HG02973 (cell line): ENCODE results near the gene SLC35C1.

Source experiments
- ATAC-seq: cut with Tn5 transposase; IDR thresholded peaks from one replicate; pipeline ENCODE4 v1.9.1; 2021; ENCODE audit warnings: moderate library complexity; ENCODE audit not compliant: unreplicated experiment

The SLC35C1 gene

DNA sequence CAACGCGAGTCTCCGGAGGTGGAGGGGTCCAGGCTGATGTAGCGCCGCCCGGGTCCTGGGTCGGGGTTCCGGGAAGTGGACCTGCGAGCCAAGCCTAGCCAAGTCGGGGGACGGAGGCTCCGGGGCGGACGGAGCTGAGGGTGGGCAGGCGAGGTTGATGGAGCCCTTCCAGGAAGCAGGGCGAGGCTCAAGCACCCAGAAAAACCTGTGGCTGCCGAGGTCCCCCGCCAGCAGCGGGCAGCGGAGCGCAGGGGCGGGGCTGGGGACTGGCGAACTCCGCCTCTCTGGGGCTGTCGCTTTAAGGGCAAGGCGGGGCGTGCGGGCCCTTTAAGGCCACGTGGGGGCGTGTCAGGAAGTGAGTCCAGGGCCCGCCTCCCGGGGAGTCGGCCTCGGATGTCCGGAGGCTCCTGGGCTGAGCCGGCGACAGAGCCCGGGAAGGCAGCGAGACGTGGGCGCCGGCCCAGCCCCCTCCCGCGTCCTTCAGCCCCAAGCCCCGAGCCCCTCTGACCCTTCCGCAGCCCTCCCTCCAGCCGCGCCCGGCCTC lies at the start of gene SLC35C1:
Gene SLC35C1, plus strand, starts transcription at position 389 of the 544 bp plus-strand sequence. CDS start 653 bp downstream, outside the sequence.
- peak; percentile 90 for ATAC-seq

DNA sequence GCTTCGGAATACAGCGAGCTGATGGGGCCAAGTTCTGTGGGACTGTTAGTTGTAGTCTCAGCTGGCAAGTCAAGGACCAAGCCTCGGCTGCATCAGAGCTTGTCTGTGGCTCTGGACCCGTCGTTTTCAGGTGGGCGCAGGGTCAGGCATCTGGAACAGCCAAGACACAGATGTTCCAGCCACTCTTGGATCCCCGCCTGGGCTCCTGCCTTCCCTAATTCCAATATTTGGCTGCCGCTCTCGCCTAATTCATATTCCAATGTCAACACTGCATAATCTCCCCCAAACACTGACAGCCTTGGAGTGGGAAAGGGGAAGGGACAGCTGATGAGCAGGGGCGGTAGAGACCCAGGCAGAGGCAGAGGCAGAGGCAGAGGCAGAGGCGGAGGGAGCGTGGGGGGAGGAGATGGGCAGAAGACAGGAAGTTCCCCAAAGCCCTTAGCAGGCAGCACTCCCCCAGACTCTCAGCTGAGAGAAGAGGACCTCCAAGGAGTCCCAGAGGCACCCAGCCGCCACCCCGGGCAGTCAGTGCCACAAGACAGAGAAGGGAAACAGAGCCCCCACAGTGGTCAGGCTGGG lies 49.6 kb upstream of the SLC35C1 start:
- ATAC-seq = no peak

DNA sequence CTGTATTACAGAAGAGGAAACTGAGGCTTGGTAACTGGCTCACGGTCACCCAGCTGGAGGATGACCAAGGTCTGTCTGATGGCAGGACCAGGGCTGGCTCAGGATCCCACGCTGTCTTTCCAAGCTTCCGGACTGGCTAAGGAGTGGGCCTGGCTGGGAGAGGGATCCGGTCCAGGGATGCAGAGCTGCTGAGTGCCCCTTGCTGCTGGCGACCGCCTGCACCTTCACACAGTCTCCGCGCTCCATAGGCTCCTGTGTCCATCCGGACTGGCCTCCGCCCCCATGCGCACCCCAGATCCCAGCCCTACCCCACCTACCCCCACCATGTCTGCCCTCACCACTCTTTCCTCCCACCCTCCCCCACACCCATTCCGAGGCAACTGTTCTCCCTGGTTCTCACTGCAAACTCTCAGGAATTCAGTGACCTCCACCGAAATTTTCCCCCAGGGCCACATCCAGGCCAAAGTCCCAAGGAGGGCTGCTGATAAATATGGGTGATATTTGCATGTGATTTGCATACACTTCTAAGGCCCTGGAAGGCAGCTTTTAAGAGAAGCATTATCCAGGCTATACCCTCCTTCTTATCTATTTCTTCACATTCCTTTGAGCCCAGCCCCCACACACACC lies 48.5 kb upstream of the SLC35C1 start:
- no peak for ATAC-seq

DNA sequence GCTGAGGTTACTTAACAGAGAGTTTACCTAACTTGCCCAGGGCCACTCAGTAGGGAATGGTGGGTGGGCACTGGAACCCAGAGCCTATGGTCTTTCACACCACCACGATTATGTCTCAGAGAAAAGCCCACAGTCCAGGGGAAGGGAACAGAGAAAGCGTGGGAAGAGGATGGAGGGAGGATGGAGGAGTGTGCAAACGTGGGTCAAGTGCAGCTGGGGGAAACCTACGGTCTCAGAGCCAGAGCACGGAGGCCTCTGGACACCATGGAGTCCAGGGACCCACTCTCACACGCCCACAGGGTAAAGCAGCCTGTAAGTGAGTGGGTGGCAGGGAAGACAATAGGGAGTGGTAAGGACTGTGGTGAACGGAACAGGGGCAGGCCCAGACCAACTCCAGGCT lies 47.3 kb upstream of the SLC35C1 start:
- ATAC-seq = no peak

DNA sequence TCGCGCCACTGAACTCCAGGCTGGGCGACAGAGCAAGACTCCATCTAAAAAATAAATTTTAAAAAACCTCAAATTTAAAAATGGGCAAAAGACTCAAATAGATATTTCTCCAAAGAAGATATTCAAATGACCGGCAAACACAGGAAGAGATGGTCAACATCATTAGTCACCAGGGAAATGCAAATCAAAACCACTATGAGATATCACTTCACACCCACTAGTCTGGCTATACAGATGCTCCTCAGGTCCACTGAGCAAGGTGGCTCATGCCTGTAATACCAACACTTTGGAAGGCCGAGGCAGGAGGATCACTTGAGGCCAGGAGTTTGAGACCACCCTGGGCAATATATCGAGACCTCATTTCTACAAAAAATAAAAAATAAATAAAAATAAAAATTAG lies 43.3 kb upstream of the SLC35C1 start:
- no peak for ATAC-seq

DNA sequence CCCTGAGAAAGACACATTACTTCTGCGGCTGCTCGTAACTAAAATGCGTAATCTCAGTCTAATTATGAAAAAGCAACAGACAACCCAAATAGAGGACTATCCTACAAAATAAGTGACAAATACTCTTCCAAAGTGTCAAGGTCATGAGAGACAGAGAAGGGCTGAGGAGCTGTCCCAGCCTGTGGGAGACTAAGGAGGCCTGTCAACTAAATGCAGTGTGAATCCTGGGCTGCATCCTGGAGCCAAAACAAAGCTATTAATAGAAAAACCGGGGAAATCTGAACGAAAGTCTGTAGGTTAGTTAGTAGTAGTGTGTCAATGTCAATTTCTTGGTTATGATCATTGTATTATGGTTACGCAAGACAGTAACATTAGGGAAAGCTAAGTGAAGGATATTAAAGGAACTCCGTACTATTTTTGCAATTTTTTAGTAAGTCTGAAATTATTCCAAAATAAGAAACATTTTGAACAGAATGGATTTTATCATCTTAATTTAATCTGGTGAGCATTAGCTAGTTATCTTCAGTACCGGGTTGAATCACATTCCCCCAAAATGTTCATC lies 39.8 kb upstream of the SLC35C1 start:
- no peak for ATAC-seq

DNA sequence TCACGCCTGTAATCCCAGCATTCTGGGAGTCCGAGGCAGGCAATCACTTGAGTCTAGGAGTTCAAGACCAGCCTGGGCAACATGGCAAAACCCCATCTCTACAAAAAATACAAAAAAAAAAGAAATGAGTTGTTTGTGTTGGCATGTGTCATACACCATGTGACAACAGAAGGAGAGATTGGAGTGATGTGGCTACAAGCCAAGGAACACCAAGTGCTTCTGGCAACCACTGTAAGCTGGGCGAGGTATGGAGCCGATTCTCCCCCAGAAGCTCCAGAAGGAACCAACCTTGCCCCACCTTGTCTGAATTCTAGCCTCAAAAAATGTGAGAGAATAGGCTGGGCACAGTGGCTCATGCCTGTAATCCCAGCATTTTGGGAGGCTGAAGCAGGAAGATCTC lies 39.1 kb upstream of the SLC35C1 start:
- ATAC-seq = no peak

DNA sequence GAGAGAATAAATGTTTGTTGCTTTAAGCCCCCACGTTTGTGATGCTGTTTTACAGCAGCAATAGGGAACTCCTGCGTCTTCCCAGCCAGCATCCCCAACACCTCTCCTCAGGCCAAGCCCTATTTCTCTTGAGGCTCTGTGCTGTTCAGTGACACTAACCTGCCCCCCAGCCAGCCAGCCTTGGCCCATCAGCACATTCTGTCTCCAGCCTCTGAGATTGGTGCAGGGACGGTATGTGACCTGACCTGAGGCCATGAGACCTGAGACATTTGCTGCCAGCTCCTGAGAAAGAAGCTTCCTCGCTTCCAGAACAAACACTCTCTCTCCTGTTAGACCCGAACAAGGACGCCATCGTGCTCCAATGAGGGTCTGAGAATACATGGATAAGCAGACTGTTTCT lies 38.5 kb upstream of the SLC35C1 start:
- no peak for ATAC-seq

DNA sequence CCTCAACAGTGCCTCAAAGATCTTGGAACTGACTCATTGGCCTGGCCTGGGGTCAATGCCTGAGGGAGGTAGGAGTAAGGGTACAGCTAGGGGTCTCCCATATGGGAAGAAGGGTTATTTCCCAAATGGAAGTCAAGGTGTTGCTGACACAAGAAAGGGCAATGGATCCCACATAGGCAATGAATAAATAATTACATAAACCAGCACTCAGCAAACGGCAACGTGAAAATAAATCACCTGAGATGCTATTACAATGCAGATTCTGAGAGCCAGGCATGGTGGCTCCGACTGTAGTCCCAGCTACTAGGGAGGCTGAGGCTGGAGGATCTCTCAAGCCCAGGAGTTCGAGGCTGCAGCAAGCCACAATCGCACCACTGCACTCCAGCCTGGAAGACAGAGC lies 36.5 kb upstream of the SLC35C1 start:
- ATAC-seq = no peak

DNA sequence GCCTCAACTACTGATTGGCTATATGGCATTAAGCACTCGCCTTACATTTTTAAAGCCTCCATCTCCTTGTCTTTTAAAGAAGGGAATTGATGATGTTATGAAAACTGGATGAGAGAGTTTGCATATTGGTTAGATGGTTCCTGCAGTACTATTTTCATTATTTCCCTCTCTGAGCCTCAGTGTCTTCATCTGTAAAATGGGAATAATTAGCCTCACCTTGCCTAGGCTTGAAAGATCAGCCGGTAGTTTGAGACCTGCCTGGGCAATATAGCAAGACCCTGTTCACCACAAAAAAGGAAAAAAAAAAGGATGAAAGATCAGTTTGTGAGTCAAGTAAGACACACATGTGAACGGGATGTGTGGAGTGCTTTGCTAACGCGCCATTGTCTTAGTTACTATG lies 35.0 kb upstream of the SLC35C1 start:
- ATAC-seq = no peak

DNA sequence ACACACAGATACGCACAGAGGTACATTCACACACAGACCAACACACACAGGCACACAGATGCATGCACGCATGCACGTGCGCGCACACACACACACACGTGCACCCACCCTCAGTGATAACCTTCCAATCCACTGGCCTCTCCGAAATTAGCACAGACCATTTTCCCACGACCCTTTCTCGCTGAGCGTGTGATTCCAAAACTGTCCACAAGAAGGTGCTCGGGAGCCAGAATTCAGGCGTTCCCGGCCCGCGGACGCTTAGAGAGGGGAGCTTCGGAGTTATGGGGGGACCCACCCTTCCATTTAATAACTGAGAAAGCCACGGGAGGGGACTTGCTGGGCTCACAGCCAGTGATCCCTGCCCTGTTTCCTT lies 33.8 kb upstream of the SLC35C1 start:
- ATAC-seq = peak; percentile 32

DNA sequence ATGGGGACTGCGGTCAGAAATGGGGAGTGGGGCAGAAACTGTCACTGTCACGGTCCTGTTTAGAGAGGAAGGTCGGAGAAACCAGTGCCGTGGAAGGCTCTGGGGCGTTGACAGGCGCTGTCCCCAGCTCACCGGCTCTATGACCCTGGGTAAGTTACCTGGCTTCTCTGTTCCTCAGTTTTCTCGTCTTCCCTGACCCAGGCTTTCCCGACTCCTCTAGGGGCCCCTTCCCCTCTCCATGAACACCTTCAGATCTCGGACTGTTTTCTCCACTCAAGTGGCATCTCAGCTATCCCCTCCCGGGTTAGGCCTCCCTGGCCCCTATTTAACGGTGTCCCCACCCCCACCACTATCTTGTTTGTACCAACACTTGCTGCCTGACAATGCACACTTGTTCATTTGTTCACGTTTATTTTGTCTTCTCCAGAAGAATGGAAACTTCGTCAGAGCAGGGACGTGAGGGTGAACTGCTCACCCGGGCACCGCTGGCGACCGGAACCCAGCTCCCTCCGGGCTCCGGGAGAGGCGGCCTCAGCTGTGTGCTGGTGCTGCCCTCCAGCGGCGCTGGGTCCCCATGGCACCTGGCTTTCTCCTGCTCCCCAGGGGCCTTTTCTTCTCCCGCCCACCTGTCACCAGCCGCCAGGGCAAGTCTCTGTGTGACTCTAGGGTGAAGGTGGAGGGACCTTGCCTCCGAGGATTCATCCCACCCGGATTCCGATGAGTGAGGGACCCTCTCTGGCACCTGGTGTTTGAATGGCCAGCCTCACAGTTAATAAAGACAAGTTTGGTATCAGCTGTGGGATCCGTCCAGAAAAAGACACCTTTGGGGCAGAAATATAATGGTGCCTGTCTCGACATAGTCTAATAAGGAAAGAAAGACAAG lies 33.1 kb upstream of the SLC35C1 start:
- ATAC-seq = peak; percentile 74

DNA sequence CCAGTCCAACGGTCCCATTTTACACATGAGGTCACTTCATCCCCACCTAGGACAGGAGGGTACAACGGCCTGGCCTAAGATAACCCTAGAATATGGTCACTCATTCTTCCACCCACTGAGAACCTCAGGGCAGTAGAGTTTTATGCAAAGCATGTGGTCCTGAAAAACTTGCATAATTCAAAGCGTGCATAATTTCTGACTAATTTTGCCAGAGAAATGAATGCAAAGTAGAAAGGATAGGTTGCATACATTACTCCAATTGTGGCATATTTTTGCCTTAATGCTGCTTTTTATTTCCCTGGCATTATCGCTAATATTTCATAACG lies 32.5 kb upstream of the SLC35C1 start:
- no peak for ATAC-seq

DNA sequence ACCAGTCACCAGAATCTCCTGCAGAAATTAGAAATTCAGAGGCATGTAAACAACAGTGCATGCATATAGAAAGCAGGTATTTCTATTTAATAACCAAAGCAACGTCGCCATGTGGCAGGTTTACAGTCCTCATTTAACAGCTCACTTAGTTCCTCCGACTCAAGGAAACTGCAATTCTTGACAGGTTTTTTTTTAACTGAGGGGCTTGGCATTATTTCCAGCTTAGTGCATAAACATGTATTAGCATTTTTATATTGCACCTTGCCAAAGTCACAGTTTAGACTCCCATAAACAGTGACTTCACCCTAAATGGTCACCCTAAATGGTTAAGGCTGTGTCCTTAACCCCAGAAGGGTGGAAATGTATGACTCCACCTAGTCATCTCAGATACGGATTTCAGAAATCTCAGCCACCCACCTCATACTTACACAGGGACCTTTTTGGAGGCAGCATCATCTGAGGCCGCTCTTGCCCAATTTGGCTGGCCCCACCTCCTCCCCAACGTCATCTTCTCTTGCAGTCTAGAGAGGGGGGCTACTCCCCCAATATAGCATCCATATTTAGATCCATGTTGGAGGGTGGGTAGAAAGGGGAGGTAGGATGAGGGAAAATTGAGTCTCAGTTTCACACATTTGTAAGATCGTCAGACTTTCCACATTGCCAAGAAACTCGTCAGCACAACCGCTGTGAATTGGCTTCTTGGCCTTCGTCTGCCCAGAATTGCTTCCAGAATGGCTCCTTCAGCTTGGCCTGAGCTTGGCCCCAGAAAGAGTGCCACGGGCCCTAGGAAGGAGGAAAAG lies 31.8 kb upstream of the SLC35C1 start:
- ATAC-seq = no peak

DNA sequence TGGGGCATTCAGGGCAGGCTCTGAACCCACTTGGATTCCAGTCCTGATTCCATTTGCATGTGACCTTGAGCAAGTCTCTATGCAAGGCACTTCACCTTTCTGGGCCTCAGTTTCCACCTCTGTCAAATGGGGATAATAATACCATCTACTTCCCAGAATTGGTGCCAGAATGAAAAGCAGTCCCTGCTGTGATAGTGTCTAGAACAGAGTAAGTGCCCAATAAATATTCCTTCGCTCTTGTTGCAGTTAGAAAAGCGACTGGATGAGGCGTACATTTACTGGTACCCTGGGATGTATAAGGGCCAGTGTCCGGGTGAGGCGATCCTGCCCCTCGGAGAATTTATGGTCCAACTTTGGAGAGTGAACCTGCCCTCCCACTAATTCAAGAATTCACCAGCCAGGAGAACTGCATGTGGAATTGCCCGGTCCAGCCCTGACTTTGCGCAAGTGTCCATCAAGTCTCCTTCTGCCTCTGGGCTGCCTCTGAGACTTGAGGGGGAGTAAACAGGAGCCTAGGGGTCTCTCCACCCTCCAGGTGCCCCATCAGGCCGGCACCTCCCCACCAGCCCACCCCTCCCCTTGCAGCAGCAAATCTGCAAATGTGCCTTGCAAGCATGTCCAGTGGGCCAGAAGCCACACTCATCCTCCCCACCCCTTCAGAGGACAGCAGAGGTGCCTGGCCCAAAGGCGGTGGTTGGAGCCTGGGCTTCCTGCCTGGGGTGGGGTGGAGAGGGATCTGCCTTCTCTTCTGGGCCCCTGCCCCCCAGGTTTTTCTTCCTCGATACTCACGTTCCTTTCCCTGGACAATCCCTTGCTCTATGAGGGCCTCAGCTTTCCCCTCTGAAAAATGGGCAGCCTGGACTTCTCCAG lies 30.9 kb upstream of the SLC35C1 start:
- no peak for ATAC-seq

DNA sequence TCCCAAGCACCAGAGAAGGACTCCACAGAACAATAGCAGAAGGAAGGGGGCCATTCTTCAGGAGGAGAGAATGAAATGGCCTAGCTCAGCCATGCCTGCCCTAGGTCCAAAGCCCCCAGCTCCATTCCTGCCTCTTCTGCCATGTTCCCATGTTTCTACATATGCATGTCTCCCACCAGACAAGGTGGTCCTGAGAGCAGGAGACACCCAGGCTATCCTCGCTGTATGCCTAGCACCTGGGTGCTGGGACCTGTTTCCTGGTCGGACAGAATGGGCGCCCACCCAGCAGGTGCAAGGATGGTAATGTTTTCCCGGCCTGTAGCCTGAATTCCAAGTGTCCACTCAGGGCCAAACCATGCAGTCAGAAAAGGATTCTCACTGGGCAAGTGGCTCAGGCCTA lies 30.2 kb upstream of the SLC35C1 start:
- no peak for ATAC-seq

DNA sequence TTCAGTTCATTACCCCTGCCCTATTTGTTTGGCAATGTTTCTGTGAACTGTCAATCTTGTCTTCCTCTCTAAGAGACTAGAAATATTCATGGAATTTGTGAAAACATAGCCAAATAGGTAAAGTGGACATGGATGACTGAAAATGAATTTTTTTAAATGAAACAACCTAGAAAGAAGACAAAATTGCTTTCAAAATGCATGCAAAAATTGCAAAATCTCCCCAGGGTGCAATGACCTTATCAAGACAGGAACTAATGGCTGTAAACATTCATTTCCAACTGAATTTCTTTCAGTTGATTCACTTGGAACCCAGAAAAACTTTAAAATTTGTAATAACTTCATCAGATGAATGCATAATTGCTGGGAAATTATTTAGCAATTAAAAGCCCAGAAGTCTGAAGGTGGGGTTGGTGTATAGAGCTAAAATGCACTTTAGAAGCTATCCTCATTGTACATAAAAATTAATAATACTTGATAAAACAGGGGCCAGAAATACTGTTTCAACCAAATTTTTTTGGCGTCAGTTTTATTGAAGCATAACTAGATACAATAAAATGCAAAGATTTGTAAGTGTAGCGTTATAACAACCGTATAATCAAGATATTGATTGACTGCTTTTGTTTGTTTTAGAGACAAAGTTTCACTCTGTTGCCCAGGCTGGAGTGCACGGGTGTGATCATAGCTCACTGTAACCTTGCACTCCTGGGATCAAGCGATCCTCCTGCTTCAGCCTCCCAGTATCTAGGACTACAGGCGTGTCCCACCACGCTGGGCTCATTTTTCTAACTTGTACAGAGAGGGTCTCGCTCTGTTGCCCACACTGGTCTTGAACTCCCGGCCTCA lies 27.6 kb upstream of the SLC35C1 start:
- ATAC-seq = no peak

DNA sequence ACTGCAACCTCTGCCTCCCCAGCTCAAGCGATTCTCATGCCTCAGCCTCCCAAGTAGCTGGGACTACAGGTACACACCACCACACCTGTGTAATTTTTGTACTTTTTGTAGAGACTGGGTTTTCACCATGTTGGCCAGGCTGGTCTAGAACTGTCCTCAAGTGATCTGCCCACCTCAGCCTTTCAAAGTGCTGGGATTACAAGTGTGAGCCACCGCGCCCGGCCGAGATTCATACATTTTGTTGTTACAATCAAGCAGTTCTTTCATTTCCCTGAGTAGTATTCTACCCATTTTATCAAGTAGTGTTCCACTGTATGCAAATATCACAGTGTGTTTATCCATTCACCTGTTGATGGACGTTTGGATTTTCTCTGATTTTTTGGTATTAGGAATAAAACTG lies 26.6 kb upstream of the SLC35C1 start:
- ATAC-seq = no peak

DNA sequence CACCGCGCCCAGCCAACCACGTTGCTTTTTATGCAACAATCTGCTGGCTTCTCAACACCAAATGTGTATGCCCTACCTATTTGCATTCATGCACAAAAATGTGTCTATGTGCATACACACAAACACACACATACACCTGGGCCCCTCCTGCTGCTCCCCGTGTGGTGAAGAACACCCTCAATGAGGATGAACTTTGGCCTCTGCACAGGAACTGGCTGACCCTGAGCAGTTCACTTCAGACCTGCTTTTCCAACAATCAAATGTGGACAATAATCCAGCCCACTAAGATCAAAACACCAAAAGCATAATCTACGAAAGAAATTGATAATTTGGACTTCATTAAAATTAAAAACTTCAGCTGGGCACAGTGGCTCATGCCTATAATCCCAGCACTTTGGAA lies 25.3 kb upstream of the SLC35C1 start:
- no peak for ATAC-seq
